ENCODE data around the gene PROS1.
"Not testable (repeated sequence)": the region's sequence is repeated elsewhere in the genome, so short reads cannot be mapped to it uniquely, and the experiment has no call there.

Gene PROS1

GRCh38 chr3:93877427-93877826, 96.3 kb downstream of the PROS1 start:
- DNase-seq (ENCODE audit: low read depth, low spot score) = not testable (repeated sequence)

- not testable (repeated sequence) for DNase-seq (ENCODE audit: low read depth, low spot score)
These were observed 100.3 kb downstream of the PROS1 start for GRCh38 chr3:93873412-93873811.

GRCh38 chr3:93867425-93867824, 106.3 kb downstream of the PROS1 start:
- DNase-seq (ENCODE audit: low read depth, low spot score) = no peak

GRCh38 chr3:93861017-93861416, 112.7 kb downstream of the PROS1 start:
- DNase-seq (ENCODE audit: low read depth, low spot score) = no peak

GRCh38 chr3:93855401-93855800, 118.3 kb downstream of the PROS1 start:
- no peak for DNase-seq (ENCODE audit: low read depth, low spot score)

GRCh38 chr3:93852228-93852627, 121.5 kb downstream of the PROS1 start:
- not testable (repeated sequence) for DNase-seq (ENCODE audit: low read depth, low spot score)

- DNase-seq (ENCODE audit: low read depth, low spot score) = no peak
These were observed 129.7 kb downstream of the PROS1 start for GRCh38 chr3:93843981-93844380.

GRCh38 chr3:93839193-93839592, 134.5 kb downstream of the PROS1 start:
- not testable (repeated sequence) for DNase-seq (ENCODE audit: low read depth, low spot score)

All from activated naive CD8-positive, alpha-beta T cell treated with anti-CD3 and anti-CD28 coated beads, Interleukin-2, amount 50 U/mL, for 16 hours (primary cell).